Body of pancreas (tissue), 4 donors: ENCODE data around the gene DIP2B.
"Not testable (repeated sequence)": the region's sequence is repeated elsewhere in the genome, so short reads cannot be mapped to it uniquely, and the experiment has no call there.

Experiments used
- CTCF ChIP-seq, 7 experiments: fragments of 450-650 bp in 4 of 7; fragments of 200-600 bp in 3 of 7; sonication (generic) in 3 of 7; IDR thresholded peaks; one replicate each; pipeline ENCODE4 v1.5.1; 2016 to 2019; ENCODE audit warnings: antibody characterized with exemption in 7 of 7
- POLR2A ChIP-seq, 3 donors: fragments of 450-650 bp; IDR thresholded peaks; one replicate each; pipeline ENCODE4 v1.6.1; 2016; ENCODE audit warnings: antibody characterized with exemption in 3 of 3, mild to moderate bottlenecking in 2 of 3

GRCh38 chr12:50543188-50543587 is 38.4 kb downstream of the DIP2B start:
- TF ChIP-seq POLR2A, CTCF (IDR thresholded peaks at IDR 0.05): not testable (repeated sequence)
